NCI-H774 (cell line): Measurements from ENCODE around the gene TAC4.
A peak's percentile ranks its signal among the peaks of the same experiment; 100 is the strongest.

Experiments used
- DNase-seq: peaks from one replicate; lab custom pipeline; 2025; lab: John Stamatoyannopoulos, UW

Gene TAC4

GRCh38 chr17:49848019-49848473 lies at the start of gene TAC4:
TAC4 (minus strand) TSS chr17:49848069; CDS start chr17:49848017, 52 bp downstream.
- DNase-seq = no peak

GRCh38 chr17:49896860-49897259 lies 49.0 kb upstream of the TAC4 start:
- DNase-seq = no peak

DNA sequence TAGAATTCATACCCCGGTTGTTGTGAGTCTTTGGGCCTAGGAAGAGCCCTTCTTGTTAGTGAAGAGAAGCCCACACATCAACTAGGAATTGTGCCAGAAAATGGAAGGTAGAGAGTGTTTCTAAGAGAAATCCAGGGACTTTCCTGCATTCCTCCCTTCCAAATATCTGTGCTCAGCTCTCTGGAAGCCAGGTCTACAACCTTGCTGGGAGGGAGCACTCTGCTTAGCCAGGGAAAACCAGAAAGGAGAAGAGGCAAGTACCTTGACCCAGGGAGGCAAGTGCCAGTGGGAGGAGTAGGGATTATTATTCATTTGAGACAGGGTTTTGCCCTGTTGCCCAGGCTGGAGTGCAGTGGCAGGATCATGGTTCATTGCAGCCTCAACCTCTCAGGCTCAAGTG lies 48.4 kb upstream of the TAC4 start:
- no peak for DNase-seq

DNA sequence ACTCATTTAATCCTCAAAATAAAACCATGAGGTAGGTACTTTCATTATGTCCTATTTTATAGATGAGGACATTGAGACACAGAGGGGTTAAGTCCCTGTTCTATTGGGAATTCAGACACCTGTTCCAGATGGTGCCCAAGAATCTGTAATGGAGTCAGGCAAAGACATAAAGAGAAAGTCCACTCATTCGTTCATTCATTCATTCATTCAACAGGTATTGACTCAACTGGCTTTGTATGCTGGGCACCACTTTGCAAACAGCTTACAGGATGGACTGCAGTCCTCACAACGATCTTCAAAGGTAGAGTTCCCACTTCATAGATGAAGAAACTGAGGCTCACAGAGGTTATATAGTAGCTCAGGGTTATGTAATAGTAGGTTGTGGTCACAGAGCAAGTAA lies 47.9 kb upstream of the TAC4 start:
- DNase-seq = no peak

DNA sequence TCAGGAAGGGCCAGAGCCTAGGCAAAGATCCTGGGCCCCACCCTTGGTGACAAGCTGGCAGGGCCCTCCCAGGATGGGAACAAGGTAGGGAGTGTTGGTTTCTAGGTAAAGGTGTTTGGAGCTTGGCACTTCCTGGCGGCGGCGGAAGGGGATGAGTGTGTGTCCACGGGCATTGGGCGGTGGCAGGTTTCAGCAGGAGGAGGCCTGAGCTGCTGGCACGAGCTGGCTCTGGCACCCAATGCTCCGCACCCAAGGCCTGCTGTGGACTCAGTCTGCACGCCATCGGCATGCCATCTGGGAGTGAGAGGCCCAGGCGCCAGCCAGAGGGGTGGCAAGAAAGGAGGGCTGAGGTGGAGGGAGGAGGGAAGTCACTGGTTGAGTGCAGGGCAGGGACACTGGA lies 46.9 kb upstream of the TAC4 start:
- no peak for DNase-seq

DNA sequence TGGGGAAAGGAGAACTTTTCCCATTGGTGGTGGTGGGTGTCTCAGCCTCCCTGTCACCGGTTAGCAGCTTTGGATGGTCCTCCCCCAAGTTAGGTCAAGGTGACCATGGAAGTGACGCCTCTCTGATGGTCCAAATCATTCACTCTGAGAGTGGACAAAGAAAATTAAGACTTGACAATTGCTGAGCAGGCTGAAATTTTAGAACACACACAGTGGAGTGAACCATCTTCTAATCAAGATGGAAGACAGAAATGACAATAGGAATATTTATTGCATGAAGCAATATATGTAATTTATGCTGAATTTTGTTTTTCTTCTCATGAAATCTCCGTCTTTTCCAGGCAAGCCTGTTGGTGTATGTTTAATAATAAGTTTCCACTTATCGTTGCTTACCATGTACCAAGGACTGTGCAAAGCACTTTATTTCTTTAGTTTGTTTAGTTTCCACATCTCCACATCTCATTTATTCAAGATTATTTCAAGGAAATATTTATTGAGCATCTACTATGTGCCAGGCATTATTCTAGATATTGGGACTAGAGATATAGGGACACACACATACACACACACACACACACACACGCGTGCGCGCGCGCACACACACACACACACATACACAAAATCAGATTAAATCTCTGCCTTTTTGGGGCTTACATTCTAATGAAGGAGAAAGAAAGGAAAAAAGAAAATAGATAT lies 44.0 kb upstream of the TAC4 start:
- no peak for DNase-seq

DNA sequence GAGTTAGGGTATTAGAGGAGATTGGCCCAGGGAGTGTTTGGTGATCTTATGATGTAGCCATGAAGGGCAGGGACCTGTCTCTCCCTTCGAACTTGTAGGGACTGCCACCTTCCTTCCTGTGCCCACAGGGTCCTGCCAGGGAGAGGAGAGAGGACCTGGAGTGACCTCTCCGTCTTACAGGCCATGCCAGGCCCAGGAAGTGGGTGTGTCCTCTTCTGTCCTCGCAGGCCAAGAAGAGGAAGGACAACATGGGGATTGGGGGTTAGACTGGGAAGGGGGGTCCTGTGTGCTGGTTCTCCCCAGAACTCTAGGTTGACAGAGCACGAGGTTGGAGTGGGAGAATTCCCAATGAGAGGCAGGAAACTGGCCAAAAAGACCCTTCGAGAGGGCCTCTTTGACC lies 43.4 kb upstream of the TAC4 start:
- no peak for DNase-seq

DNA sequence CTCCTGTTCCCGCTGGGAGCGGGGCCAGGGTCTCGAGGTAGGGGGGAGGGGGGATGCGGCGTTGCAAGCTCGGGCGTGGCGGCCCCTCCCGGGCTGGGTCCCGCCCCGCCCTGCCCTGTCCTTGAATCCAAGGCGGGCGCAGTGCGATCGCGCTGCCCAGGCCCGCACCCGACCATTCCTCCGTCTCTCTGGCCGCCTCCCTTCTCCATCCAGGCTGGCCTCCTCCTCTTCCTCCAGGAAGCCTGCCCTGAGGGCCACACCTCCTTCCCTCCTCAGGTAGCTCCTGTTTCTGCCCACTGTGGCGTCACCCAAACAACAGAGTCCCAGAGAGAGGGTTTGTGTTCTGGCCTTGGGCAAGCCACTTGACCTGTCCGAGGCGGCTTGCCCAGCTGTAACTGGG lies 43.0 kb upstream of the TAC4 start:
- no peak for DNase-seq

- no peak for DNase-seq
Measured at GRCh38 chr17:49890077-49890821, 42.4 kb upstream of the TAC4 start.

GRCh38 chr17:49889500-49889899 lies 41.6 kb upstream of the TAC4 start:
- no peak for DNase-seq

GRCh38 chr17:49887744-49888360 lies 40.0 kb upstream of the TAC4 start:
- no peak for DNase-seq

DNA sequence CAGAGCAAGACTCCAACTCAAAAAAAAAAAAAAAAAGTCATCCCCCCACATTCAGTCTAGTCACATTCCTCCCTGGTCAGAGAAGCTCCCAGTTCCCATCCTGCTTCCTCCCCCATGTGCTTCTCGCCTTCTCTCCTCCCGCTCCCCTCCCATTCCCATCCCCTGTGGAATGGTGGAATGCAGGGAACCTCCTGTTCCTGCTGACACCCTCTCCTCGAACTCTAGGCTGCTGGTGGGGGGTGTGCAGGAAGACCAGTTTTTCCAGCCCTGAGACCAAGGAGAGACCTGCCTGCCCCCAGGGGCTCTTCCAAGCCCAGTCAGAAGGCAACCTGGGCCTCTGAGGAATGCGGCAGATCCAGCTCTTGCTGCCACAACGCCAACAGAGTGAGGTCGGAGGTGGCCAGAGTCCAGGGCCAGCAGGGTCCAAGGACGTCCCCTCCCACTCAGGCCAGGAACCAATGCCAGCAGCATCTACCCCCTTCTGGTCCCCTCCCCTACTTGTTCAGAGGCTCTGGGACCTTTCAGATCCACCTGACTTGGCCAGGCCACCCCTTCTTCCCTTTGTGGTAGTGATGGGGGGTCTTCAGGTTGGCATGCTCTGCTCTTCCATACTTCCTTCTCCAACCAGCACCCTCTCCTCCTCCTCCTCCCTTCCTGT lies 39.3 kb upstream of the TAC4 start:
- DNase-seq = no peak

DNA sequence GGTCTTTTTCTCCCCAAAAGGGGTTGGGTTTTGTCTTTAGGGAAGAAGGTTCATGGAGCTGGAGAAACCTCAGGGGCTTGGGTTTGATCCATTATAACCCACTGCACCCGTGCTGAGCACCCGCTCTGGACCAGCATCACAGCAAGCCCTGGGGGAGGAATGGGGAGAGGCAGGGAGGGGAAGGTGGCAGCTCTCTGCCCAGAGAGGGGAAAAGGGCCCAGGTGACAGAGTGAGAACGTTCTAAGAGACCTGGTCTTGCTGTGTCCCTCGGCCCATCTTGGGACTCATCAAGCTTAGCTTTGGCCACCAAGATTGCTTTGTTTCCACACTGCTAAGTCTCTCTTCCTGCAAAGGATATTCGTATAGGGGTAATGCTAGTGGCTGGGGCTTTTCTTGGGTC lies 38.2 kb upstream of the TAC4 start:
- DNase-seq = no peak

DNA sequence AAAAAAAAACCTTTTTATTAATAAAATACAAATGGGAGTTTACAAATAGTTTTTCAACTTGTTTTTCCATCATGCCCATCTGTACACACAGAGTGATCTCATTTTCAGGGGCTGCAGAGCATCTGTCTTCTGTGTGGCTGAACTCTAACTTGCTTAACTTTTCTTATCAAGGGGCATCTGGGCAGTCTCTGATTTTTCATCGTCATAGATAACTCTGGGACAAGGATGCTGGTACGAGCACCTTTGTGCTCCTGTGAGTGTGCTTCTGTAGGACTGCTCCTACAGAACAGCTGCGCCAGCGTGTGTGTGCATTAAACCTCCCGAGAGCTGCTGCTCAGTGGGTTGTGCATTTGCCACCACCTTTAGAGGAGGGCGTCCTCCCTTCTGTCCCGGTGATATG lies 34.6 kb upstream of the TAC4 start:
- DNase-seq = no peak

DNA sequence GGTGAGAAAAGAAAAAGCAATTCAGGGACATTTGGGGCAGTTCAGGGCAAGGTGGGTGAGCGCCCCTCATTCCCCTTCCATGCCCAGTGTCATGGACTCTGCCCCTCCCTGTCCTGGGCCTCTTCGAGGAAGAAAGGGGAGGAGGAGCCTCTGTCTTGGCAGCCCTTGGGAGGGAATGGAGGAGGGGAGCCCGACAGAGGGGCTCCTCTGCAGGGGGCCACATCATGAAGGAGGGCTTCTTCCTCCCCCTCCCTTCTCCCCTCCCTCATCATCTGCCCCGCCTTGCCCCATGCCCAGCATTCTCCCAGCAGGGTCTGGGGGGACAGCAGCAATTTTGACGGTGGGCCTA lies 33.2 kb upstream of the TAC4 start:
- no peak for DNase-seq

- peak; percentile 59 for DNase-seq
Measured at GRCh38 chr17:49880291-49881053, 32.6 kb upstream of the TAC4 start.

DNA sequence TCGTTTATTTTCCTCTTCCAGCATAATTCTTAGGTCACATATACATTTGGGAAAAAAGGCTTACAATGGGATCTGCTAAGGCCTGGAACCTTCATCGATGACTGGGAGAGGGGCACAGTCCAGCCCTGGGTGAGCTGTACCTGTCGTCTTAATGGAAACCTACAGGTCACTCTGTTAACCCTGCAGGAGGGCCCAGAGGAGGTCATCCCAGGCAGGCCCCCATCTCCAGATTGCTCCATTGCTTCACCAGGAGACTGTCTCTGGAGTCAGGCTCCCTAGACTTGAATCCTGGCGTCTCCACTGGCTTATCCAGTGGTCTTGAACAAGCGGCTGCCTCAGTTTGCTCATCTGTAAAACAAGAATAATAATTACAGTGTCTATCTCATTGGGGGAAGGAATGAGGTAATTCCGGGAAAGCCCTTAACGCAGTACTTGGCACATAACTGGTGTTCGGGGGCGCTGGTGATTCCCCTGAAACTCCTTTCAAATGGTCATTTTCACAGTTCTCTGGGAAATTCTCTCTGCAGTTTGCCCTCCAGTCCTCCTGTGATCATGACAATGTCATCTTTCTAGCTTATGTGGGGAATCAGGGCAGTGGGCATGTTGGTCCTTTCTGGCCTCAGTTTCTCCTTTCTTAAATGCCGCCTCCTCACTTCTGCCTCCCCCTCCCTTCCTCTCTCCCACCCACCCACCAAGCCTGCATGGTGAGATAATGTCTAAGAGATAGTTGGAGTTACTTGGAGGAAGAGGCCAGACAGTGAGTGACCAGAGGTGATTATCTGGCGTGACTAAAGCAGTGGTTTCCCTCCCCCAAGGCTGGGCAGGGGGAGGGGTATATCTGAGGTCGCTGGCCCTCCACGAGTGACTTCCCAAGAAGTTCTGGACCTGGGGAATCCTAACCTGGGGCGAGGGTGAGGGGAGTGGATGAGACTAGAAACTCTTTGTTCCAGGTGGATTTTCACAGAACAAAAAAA lies 31.3 kb upstream of the TAC4 start:
- no peak for DNase-seq

DNA sequence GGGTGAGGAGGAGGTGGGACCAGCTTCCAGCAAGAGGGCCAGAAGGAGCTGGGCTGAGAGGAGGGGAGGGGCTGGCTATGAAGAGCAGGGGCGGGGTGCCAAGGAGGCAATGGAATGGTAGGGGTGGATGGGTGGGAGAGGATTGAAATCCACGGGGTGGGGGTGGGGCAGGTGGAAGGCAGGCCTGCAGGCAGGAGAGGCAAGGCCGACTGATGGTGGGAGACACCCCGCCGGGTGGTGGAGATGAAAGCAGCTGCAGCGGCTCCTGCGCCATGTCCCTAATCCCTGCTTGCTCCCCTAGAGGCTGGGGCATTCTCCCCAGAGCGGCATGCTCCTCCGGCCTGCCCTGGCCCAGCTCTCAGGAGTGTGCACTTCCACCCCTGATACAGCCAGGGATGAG lies 27.8 kb upstream of the TAC4 start:
- no peak for DNase-seq

DNA sequence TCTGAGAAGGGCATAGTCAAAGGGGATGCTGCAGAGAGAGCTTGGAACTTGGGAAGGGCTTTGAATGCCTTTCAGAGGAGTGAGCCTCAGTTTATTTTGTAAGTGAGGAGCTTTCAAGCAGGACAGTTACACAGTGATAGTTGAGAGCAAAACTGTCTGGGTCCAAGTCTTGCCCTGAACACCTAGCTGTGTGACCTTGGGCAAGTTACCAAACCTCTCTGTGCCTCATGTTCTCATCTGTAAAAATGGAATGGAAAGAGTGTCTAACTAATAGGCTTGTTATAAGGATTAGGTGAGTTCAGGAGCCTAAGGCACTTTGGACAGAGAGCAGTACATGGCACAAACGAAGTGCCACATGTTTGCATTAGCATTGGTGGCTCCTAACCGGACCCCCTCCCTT lies 27.0 kb upstream of the TAC4 start:
- no peak for DNase-seq

GRCh38 chr17:49873926-49874325 lies 26.1 kb upstream of the TAC4 start:
- DNase-seq = no peak

DNA sequence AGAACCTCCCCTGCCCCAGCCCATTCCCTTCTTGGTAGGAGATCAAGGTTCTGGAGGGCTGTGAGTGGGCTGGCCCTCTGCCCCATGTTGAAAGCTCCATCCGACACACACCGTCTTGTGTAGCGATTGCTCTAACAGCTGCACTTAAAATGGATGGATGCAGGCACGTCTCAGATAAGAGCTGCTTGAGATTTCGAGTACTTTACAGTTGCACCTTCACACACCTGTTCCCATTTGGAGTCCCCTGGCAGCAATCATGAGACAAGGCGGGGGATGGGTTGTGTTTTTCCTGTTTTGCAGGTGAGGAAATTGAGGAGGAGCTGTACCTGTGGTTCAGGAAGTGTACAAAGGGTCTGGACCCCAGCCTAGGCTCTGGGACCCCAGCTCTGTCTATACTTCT lies 25.6 kb upstream of the TAC4 start:
- DNase-seq = peak; percentile 35
